Skeletal muscle satellite cell (primary cell): ENCODE data around the gene MT1G. TPM values are rescaled to one million over a fixed set of nuclear protein-coding genes. Genes with fewer than 3 reads are reported as not detected.
"Not testable (repeated sequence)": the region's sequence is repeated elsewhere in the genome, so short reads cannot be mapped to it uniquely, and the experiment has no call there.

Experiments
- H3K27me3 ChIP-seq: 2 replicates; pipeline ENCODE4 v1.7.0; 2013; ENCODE audit warnings: low read length; ENCODE audit not compliant: control insufficient read depth, insufficient read depth
- H3K36me3 ChIP-seq: 2 replicates; pipeline ENCODE4 v1.7.0; 2013; ENCODE audit warnings: mild to moderate bottlenecking, control low read depth, low read length; ENCODE audit not compliant: insufficient read depth
- H3K4me1 ChIP-seq: 2 replicates; pipeline ENCODE4 v1.7.0; 2013; ENCODE audit warnings: low read length; ENCODE audit not compliant: control insufficient read depth, insufficient read depth
- H3K4me2 ChIP-seq: 2 replicates; pipeline ENCODE4 v1.7.0; 2013; ENCODE audit warnings: mild to moderate bottlenecking, low read length
- H3K4me3 ChIP-seq: 2 replicates; pipeline ENCODE4 v1.7.0; 2013; ENCODE audit warnings: low read length
- H3K9ac ChIP-seq: 2 replicates; pipeline ENCODE4 v1.7.0; 2013; ENCODE audit warnings: mild to moderate bottlenecking, low read depth, low read length, moderate library complexity
- H3K9me3 ChIP-seq: replicated peaks from 2 replicates; pipeline ENCODE4 v1.7.0; 2013; ENCODE audit warnings: mild to moderate bottlenecking, control low read depth, low read length
- total RNA-seq: library from RNA; depleted of rRNA; stranded (reverse); fragments of >200 nt; gene quantifications from 2 replicates; pipeline ENCODE4 v1.2.3, GENCODE V29; 2012; rRNA removed

MT1G gene
- not detected in 2 replicates for total RNA-seq

GRCh38 chr16:56667581-56668571 is at the start of gene MT1G:
TSS of gene MT1G (minus strand) at chr16:56668065. CDS start at chr16:56667993, 72 bp downstream.
- H3K9me3 ChIP-seq = no peaks in the 10 kb centered on the region
- H3K9ac ChIP-seq = no peak within 1 kb of the TSS
- H3K4me3 ChIP-seq = peak within 1 kb of the TSS; percentile 28
- H3K27me3 ChIP-seq = peaks cover 75% of the 10 kb centered on the region
- no peaks in the 10 kb centered on the region for H3K36me3 ChIP-seq
- H3K4me1 ChIP-seq = peaks cover 3% of the 10 kb centered on the region
- H3K4me2 ChIP-seq = peak within 1 kb of the TSS; percentile 52

- not testable (repeated sequence) for H3K4me3 ChIP-seq, H3K4me2 ChIP-seq, H3K4me1 ChIP-seq, H3K9ac ChIP-seq, H3K36me3 ChIP-seq, H3K9me3 ChIP-seq
- H3K27me3 ChIP-seq = peaks cover 14% of the 10 kb centered on the region
These were observed 49.7 kb upstream of the MT1G start for GRCh38 chr16:56717532-56717931.

- no peaks in the 10 kb centered on the region for H3K4me1 ChIP-seq
- H3K4me2 ChIP-seq = no peak overlapping the region
- H3K9ac ChIP-seq = no peak overlapping the region
- no peak overlapping the region for H3K4me3 ChIP-seq
- H3K27me3 ChIP-seq = peaks cover 13% of the 10 kb centered on the region
- no peaks in the 10 kb centered on the region for H3K36me3 ChIP-seq
- H3K9me3 ChIP-seq = no peaks in the 10 kb centered on the region
These were observed 48.9 kb upstream of the MT1G start for GRCh38 chr16:56716761-56717160.

GRCh38 chr16:56715126-56715525 is 47.3 kb upstream of the MT1G start:
- Histone ChIP-seq H3K4me3 (no peak overlapping the region), H3K4me2 (no peak overlapping the region), H3K9me3 (no peaks in the 10 kb centered on the region), H3K9ac (no peak overlapping the region), H3K36me3 (no peaks in the 10 kb centered on the region), H3K4me1 (no peaks in the 10 kb centered on the region), H3K27me3 (peaks cover 6% of the 10 kb centered on the region)

- no peaks in the 10 kb centered on the region for H3K4me1 ChIP-seq
- H3K27me3 ChIP-seq = peaks cover 3% of the 10 kb centered on the region
- no peak overlapping the region for H3K4me3 ChIP-seq
- H3K4me2 ChIP-seq = no peak overlapping the region
- H3K9ac ChIP-seq = no peak overlapping the region
- no peaks in the 10 kb centered on the region for H3K9me3 ChIP-seq
- H3K36me3 ChIP-seq = no peaks in the 10 kb centered on the region
These were observed 45.9 kb upstream of the MT1G start for GRCh38 chr16:56713794-56714193.

GRCh38 chr16:56711862-56712261 is 44.0 kb upstream of the MT1G start:
- Histone ChIP-seq H3K4me3 (no peak overlapping the region), H3K9ac (no peak overlapping the region), H3K27me3 (peaks cover 12% of the 10 kb centered on the region), H3K9me3 (no peaks in the 10 kb centered on the region), H3K4me2 (no peak overlapping the region), H3K4me1 (no peaks in the 10 kb centered on the region), H3K36me3 (no peaks in the 10 kb centered on the region)

GRCh38 chr16:56710181-56710737 is 42.4 kb upstream of the MT1G start:
- Histone ChIP-seq H3K4me1 (no peaks in the 10 kb centered on the region), H3K9me3 (no peaks in the 10 kb centered on the region), H3K36me3 (no peaks in the 10 kb centered on the region), H3K27me3 (peaks cover 12% of the 10 kb centered on the region), H3K9ac (no peak overlapping the region), H3K4me2 (no peak overlapping the region), H3K4me3 (no peak overlapping the region)

- no peaks in the 10 kb centered on the region for H3K36me3 ChIP-seq
- H3K9me3 ChIP-seq = no peaks in the 10 kb centered on the region
- no peak overlapping the region for H3K9ac ChIP-seq
- H3K4me2 ChIP-seq = no peak overlapping the region
- H3K4me3 ChIP-seq = no peak overlapping the region
- peaks cover 12% of the 10 kb centered on the region for H3K27me3 ChIP-seq
- H3K4me1 ChIP-seq = no peaks in the 10 kb centered on the region
These were observed 41.7 kb upstream of the MT1G start for GRCh38 chr16:56709443-56710040.

- Histone ChIP-seq H3K4me3 (no peak overlapping the region), H3K4me2 (no peak overlapping the region), H3K36me3 (no peaks in the 10 kb centered on the region), H3K9me3 (no peaks in the 10 kb centered on the region), H3K9ac (no peak overlapping the region), H3K27me3 (peaks cover 12% of the 10 kb centered on the region), H3K4me1 (no peaks in the 10 kb centered on the region)
These were observed 40.9 kb upstream of the MT1G start for GRCh38 chr16:56708525-56709442.

GRCh38 chr16:56702836-56703235 is 35.0 kb upstream of the MT1G start:
- Histone ChIP-seq H3K4me2 (no peak overlapping the region), H3K9me3 (no peaks in the 10 kb centered on the region), H3K36me3 (no peaks in the 10 kb centered on the region), H3K4me3 (no peak overlapping the region), H3K9ac (no peak overlapping the region), H3K27me3 (peaks cover 3% of the 10 kb centered on the region), H3K4me1 (peaks cover 4% of the 10 kb centered on the region)

GRCh38 chr16:56701534-56701933 is 33.7 kb upstream of the MT1G start:
- no peak overlapping the region for H3K4me3 ChIP-seq
- no peak overlapping the region for H3K4me2 ChIP-seq
- no peaks in the 10 kb centered on the region for H3K36me3 ChIP-seq
- no peak overlapping the region for H3K9ac ChIP-seq
- no peaks in the 10 kb centered on the region for H3K9me3 ChIP-seq
- peaks cover 4% of the 10 kb centered on the region for H3K4me1 ChIP-seq
- H3K27me3 ChIP-seq = no peaks in the 10 kb centered on the region
